A549 (cell line): Measurements from ENCODE around the gene KIF26A. TPM values are rescaled to one million over a fixed set of nuclear protein-coding genes. Genes with fewer than 3 reads are reported as not detected.

ENCODE experiments used
- ATAC-seq, 2 experiments: fragments of 200-7000 bp in 1 of 2; fragments of >200 bp in 1 of 2; cut with Nextera tagmentation in 1 of 2; cut with Tn5 transposase in 1 of 2; 3 replicates each; pipeline versions ENCODE4 v1.8.0 to v1.9.1; 2018 to 2020; ENCODE audit warnings: mild to moderate bottlenecking in 1 of 2, moderate library complexity in 1 of 2
- CTCF ChIA-PET: fragments of 300-600 bp; sonication (Branson Sonifier 250); formaldehyde crosslinking; extraction: SDS; loops from one replicate; lab custom pipeline; 2021; ENCODE audit warnings: antibody characterized with exemption, inconsistent platforms; lab: Yijun Ruan, JAX
- POLR2A ChIA-PET: fragments of 350-600 bp; formaldehyde crosslinking; extraction: SDS; loops from one replicate; lab custom pipeline; 2021; ENCODE audit warnings: antibody characterized with exemption, inconsistent platforms; lab: Yijun Ruan, JAX
- DNase-seq, 2 experiments: peaks; one replicate each; pipeline versions ENCODE4 v3.0.0 to v3.0.0-alpha.2; 2011 to 2016; ENCODE audit warnings: low read depth in 1 of 2, low spot score in 1 of 2
- FAIRE-seq: peaks from 2 replicates; lab custom pipeline; 2011; peaks lifted over from hg19 to GRCh38; lab: Jason Lieb, UNC
- H3K27ac ChIP-seq, 2 experiments: fragments of >200 bp; sonication (Bioruptor Twin); formaldehyde crosslinking; 3 replicates each; pipeline ENCODE4 v1.5.1; 2016 to 2017
- H3K4me1 ChIP-seq: fragments of >200 bp; sonication (Bioruptor Twin); formaldehyde crosslinking; 3 replicates; pipeline ENCODE4 v1.6.1; 2016
- H3K4me2 ChIP-seq: fragments of >200 bp; sonication (Bioruptor Twin); formaldehyde crosslinking; 3 replicates; pipeline ENCODE4 v1.6.1; 2016
- H3K4me3 ChIP-seq: fragments of >200 bp; sonication (Bioruptor Twin); formaldehyde crosslinking; 3 replicates; pipeline ENCODE4 v1.5.1; 2016
- H3K9me3 ChIP-seq: fragments of >200 bp; sonication (Bioruptor Twin); formaldehyde crosslinking; 3 replicates; pipeline ENCODE4 v1.6.1; 2016
- BHLHE40 ChIP-seq: IDR thresholded peaks from 2 replicates; pipeline ENCODE4 v1.6.1; 2012; ENCODE audit warnings: low read depth, low read length, inconsistent platforms
- FOSL2 ChIP-seq, 2 experiments: fragments of 450-650 bp in 1 of 2; fragments of >200 bp in 1 of 2; sonication (Bioruptor Twin) in 1 of 2; formaldehyde crosslinking; IDR thresholded peaks; 2 replicates each; pipeline versions ENCODE4 v1.5.0 to v1.6.1; 2016 to 2020; ENCODE audit warnings: mild to moderate bottlenecking in 1 of 2, moderate library complexity in 1 of 2
- HDAC2 ChIP-seq: fragments of 200-600 bp; sonication (generic); IDR thresholded peaks from 2 replicates; pipeline ENCODE4 v1.6.1; 2016
- HES2 ChIP-seq: fragments of >200 bp; sonication (Bioruptor Twin); formaldehyde crosslinking; IDR thresholded peaks from 2 replicates; pipeline ENCODE4 v1.6.1; 2016
- HEYL ChIP-seq: fragments of 250-450 bp; sonication (Bioruptor Pico); IDR thresholded peaks from 2 replicates; pipeline ENCODE4 v1.8.0; 2021; ENCODE audit warnings: mild to moderate bottlenecking, moderate library complexity
- KDM1A ChIP-seq: fragments of 200-600 bp; sonication (generic); IDR thresholded peaks from 2 replicates; pipeline ENCODE4 v1.6.1; 2016; ENCODE audit warnings: low read depth, mild to moderate bottlenecking
- KDM5A ChIP-seq: fragments of 200-600 bp; sonication (generic); IDR thresholded peaks from 2 replicates; pipeline ENCODE4 v1.6.1; 2016; ENCODE audit warnings: antibody characterized with exemption, mild to moderate bottlenecking
- MAX ChIP-seq: IDR thresholded peaks from 2 replicates; pipeline ENCODE4 v1.6.1; 2012
- MAZ ChIP-seq: fragments of 150-350 bp; IDR thresholded peaks from 2 replicates; pipeline ENCODE4 v1.6.1; 2014; ENCODE audit warnings: antibody characterized with exemption, low read depth, low read length, borderline replicate concordance
- POLR2A ChIP-seq: IDR thresholded peaks from 2 replicates; pipeline ENCODE4 v1.6.1; 2012; ENCODE audit warnings: mild to moderate bottlenecking, low read length
- RARB ChIP-seq: fragments of 250-450 bp; sonication (Bioruptor Pico); IDR thresholded peaks from 2 replicates; pipeline ENCODE4 v1.8.0; 2021; ENCODE audit warnings: mild to moderate bottlenecking, moderate library complexity
- TP53 ChIP-seq: fragments of 250-450 bp; sonication (Bioruptor Pico); IDR thresholded peaks from 2 replicates; pipeline ENCODE4 v1.5.0; 2021; ENCODE audit warnings: mild to moderate bottlenecking, moderate library complexity
- WGBS: methylation state at CpG from one replicate; pipeline ENCODE4 v1.1.6; 2017; ENCODE audit errors: missing lambda C conversion rate; 5-methylcytosine and 5-hydroxymethylcytosine counted together
- polyA plus RNA-seq, 4 experiments: library from polyadenylated mRNA; depleted of rRNA in 3 of 4; stranded (reverse); fragments of >200 nt; fragmentation: RNase III in 1 of 4; extraction: RNeasy Plus Mini Kit Qiagen cat#74134 plus additional on column Dnase treatment in 1 of 4; gene quantifications; 2 replicates in 3 of 4; 3 replicates in 1 of 4; pipeline ENCODE4 v1.2.3, GENCODE V29; 2011 to 2017
- TF ChIP-seq, protein P1 (sequence below): fragments of 250-450 bp; sonication (Bioruptor Pico); IDR thresholded peaks from 2 replicates; pipeline ENCODE4 v1.5.0; 2021; ENCODE audit warnings: mild to moderate bottlenecking, moderate library complexity, borderline replicate concordance
- TF ChIP-seq, protein P2 (sequence below): fragments of 150-350 bp; IDR thresholded peaks from 2 replicates; pipeline ENCODE4 v1.6.1; 2014; ENCODE audit warnings: low read depth, mild to moderate bottlenecking, low read length
- TF ChIP-seq, protein P3 (sequence below): fragments of 200-600 bp; sonication (generic); IDR thresholded peaks from 2 replicates; pipeline ENCODE4 v1.6.1; 2016; ENCODE audit warnings: antibody characterized with exemption, mild to moderate bottlenecking, moderate library complexity
- TF ChIP-seq, protein P4 (sequence below): fragments of 450-650 bp; IDR thresholded peaks from 2 replicates; pipeline ENCODE4 v1.6.1; 2014; ENCODE audit warnings: antibody characterized with exemption

Gene KIF26A
- polyA plus RNA-seq, 2 of the 4 experiments (the other 2 are of a cell fraction): 0.28 to 2.3 TPM

- TF ChIP-seq, protein P1, sequence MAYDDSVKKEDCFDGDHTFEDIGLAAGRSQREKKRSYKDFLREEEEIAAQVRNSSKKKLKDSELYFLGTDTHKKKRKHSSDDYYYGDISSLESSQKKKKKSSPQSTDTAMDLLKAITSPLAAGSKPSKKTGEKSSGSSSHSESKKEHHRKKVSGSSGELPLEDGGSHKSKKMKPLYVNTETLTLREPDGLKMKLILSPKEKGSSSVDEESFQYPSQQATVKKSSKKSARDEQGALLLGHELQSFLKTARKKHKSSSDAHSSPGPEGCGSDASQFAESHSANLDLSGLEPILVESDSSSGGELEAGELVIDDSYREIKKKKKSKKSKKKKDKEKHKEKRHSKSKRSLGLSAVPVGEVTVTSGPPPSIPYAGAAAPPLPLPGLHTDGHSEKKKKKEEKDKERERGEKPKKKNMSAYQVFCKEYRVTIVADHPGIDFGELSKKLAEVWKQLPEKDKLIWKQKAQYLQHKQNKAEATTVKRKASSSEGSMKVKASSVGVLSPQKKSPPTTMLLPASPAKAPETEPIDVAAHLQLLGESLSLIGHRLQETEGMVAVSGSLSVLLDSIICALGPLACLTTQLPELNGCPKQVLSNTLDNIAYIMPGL: no peak
- TF ChIP-seq RARB (CRISPR knock-in tag): no peak
- TF ChIP-seq HDAC2: no peak
Measured at GRCh38 chr14:104140463-104141331, 2.3 kb downstream of the KIF26A start (continued).

GRCh38 chr14:104141621-104142091 is 3.3 kb downstream of the KIF26A start:
- Histone ChIP-seq H3K4me2 (no peak overlapping the region), H3K27ac (no peak overlapping the region), H3K4me3 (no peak overlapping the region), H3K9me3 (no peaks in the 10 kb centered on the region), H3K4me1 (peaks cover 15% of the 10 kb centered on the region)
- no peak for TF ChIP-seq MAZ
- no peak for TF ChIP-seq TP53 (CRISPR knock-in tag)
- no peak for TF ChIP-seq RARB (CRISPR knock-in tag)
- TF ChIP-seq BHLHE40: no peak
- TF ChIP-seq HDAC2: no peak
- no peak for TF ChIP-seq POLR2A
- TF ChIP-seq FOSL2 (IDR thresholded peaks at IDR 0.05): no peak
- TF ChIP-seq FOSL2 (CRISPR knock-in tag; IDR thresholded peaks at IDR 0.05): no peak
- TF ChIP-seq, protein P2, sequence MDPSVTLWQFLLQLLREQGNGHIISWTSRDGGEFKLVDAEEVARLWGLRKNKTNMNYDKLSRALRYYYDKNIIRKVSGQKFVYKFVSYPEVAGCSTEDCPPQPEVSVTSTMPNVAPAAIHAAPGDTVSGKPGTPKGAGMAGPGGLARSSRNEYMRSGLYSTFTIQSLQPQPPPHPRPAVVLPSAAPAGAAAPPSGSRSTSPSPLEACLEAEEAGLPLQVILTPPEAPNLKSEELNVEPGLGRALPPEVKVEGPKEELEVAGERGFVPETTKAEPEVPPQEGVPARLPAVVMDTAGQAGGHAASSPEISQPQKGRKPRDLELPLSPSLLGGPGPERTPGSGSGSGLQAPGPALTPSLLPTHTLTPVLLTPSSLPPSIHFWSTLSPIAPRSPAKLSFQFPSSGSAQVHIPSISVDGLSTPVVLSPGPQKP: no peak
- TF ChIP-seq MAX: no peak
- no peak for TF ChIP-seq KDM5A
- TF ChIP-seq HES2: no peak
- TF ChIP-seq, protein P3, sequence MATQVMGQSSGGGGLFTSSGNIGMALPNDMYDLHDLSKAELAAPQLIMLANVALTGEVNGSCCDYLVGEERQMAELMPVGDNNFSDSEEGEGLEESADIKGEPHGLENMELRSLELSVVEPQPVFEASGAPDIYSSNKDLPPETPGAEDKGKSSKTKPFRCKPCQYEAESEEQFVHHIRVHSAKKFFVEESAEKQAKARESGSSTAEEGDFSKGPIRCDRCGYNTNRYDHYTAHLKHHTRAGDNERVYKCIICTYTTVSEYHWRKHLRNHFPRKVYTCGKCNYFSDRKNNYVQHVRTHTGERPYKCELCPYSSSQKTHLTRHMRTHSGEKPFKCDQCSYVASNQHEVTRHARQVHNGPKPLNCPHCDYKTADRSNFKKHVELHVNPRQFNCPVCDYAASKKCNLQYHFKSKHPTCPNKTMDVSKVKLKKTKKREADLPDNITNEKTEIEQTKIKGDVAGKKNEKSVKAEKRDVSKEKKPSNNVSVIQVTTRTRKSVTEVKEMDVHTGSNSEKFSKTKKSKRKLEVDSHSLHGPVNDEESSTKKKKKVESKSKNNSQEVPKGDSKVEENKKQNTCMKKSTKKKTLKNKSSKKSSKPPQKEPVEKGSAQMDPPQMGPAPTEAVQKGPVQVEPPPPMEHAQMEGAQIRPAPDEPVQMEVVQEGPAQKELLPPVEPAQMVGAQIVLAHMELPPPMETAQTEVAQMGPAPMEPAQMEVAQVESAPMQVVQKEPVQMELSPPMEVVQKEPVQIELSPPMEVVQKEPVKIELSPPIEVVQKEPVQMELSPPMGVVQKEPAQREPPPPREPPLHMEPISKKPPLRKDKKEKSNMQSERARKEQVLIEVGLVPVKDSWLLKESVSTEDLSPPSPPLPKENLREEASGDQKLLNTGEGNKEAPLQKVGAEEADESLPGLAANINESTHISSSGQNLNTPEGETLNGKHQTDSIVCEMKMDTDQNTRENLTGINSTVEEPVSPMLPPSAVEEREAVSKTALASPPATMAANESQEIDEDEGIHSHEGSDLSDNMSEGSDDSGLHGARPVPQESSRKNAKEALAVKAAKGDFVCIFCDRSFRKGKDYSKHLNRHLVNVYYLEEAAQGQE: no peak
- TF ChIP-seq, protein P4, sequence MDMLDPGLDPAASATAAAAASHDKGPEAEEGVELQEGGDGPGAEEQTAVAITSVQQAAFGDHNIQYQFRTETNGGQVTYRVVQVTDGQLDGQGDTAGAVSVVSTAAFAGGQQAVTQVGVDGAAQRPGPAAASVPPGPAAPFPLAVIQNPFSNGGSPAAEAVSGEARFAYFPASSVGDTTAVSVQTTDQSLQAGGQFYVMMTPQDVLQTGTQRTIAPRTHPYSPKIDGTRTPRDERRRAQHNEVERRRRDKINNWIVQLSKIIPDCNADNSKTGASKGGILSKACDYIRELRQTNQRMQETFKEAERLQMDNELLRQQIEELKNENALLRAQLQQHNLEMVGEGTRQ: no peak
- no peak for TF ChIP-seq KDM1A
- no peak for TF ChIP-seq HEYL
- no peak for ATAC-seq
- POLR2A ChIA-PET: no interaction called here
- WGBS: 92% methylated on average over 6 of the region's 15 CpGs
- no peak for DNase-seq
- FAIRE-seq: no peak
- CTCF ChIA-PET: interaction anchor here (7.1 kb wide), 1 partner anchor 422 kb away, joined by 50 read pairs; no protein-coding TSS in a partner anchor
